Gastroesophageal sphincter (tissue), 4 donors: Measurements from ENCODE around the gene FMO1. TPM values are rescaled to one million over a fixed set of nuclear protein-coding genes. Genes with fewer than 3 reads are reported as not detected.

Experiments used
- ATAC-seq: fragments of 150-250 bp; one replicate; pipeline ENCODE4 v1.9.1; 2016; ENCODE audit warnings: mild to moderate bottlenecking, moderate library complexity
- H3K27ac ChIP-seq, 4 donors: fragments of 200-600 bp; sonication (generic) in 3 of 4; 1 replicate in 3 of 4; 2 replicates in 1 of 4; pipeline ENCODE4 v1.5.1; 2016 to 2019
- H3K27me3 ChIP-seq: fragments of 200-600 bp; sonication (generic); one replicate; pipeline ENCODE4 v1.5.1; 2019
- H3K36me3 ChIP-seq, 2 donors: fragments of 200-600 bp; sonication (generic); one replicate each; pipeline ENCODE4 v1.5.1; 2019; ENCODE audit warnings: control low read depth in 1 of 2
- H3K4me1 ChIP-seq, 3 donors: fragments of 200-600 bp; sonication (generic); 1 replicate in 2 of 3; 2 replicates in 1 of 3; pipeline ENCODE4 v1.5.1; 2016 to 2019; ENCODE audit warnings: control low read depth in 2 of 3
- H3K4me3 ChIP-seq, 2 donors: fragments of 200-600 bp; sonication (generic); one replicate each; pipeline ENCODE4 v1.5.1; 2019; ENCODE audit warnings: mild to moderate bottlenecking in 1 of 2, moderate library complexity in 1 of 2
- H3K9me3 ChIP-seq, 3 donors: fragments of 200-600 bp; sonication (generic); one replicate each; pipeline ENCODE4 v1.5.1; 2017 to 2019; ENCODE audit warnings: control low read depth in 2 of 3
- CTCF ChIP-seq, 4 experiments: fragments of 200-600 bp in 2 of 4; fragments of 450-650 bp in 2 of 4; sonication (generic) in 1 of 4; IDR thresholded peaks; one replicate each; pipeline ENCODE4 v1.5.1; 2017 to 2019; ENCODE audit warnings: antibody characterized with exemption in 4 of 4, mild to moderate bottlenecking in 2 of 4, moderate library complexity in 2 of 4
- EP300 ChIP-seq: sonication (generic); formaldehyde crosslinking; IDR thresholded peaks from one replicate; pipeline ENCODE4 v1.6.1; 2017; ENCODE audit warnings: antibody characterized with exemption, mild to moderate bottlenecking
- POLR2A ChIP-seq, 2 donors: fragments of 450-650 bp; IDR thresholded peaks; one replicate each; pipeline ENCODE4 v1.6.1; 2017; ENCODE audit warnings: antibody characterized with exemption in 2 of 2, mild to moderate bottlenecking in 2 of 2, moderate library complexity in 1 of 2
- POLR2AphosphoS5 ChIP-seq: sonication (generic); formaldehyde crosslinking; IDR thresholded peaks from one replicate; pipeline ENCODE4 v1.6.1; 2017; ENCODE audit warnings: antibody characterized with exemption
- WGBS, 2 donors: methylation state at CpG; one replicate each; pipeline ENCODE4 v1.1.5; 2018; ENCODE audit warnings: low coverage in 1 of 2; 5-methylcytosine and 5-hydroxymethylcytosine counted together
- total RNA-seq, 4 donors: library from RNA; depleted of rRNA; stranded (reverse); fragments of >200 nt; gene quantifications; one replicate each; pipeline ENCODE4 v1.1.0, GENCODE V29; 2016

The FMO1 gene
- total RNA-seq, 4 donors from 2014 or later, result 0.12 to 0.81 TPM; not detected in 2

- no peaks in the 10 kb centered on the region for H3K36me3 ChIP-seq
- no peaks in the 10 kb centered on the region for H3K4me1 ChIP-seq
- 79 to 96% methylated on average over 2 of the region's 2 CpGs for WGBS, 2 donors
- H3K27ac ChIP-seq, result no peak overlapping the region
- H3K27me3 ChIP-seq, result no peaks in the 10 kb centered on the region
- H3K4me3 ChIP-seq, result no peak overlapping the region
- TF ChIP-seq POLR2A (IDR thresholded peaks at IDR 0.05) (no peak), CTCF (IDR thresholded peaks at IDR 0.05) (no peak), POLR2AphosphoS5 (no peak), EP300 (no peak)
- no peaks in the 10 kb centered on the region for H3K9me3 ChIP-seq
- ATAC-seq, result no peak
Measured at GRCh38 chr1:171277534-171277933, 29.2 kb downstream of the FMO1 start.

GRCh38 chr1:171279234-171279633 lies 30.9 kb downstream of the FMO1 start:
- no peak for ATAC-seq
- no peaks in the 10 kb centered on the region for H3K4me1 ChIP-seq
- no peak overlapping the region for H3K27ac ChIP-seq
- no peaks in the 10 kb centered on the region for H3K27me3 ChIP-seq
- TF ChIP-seq POLR2A (IDR thresholded peaks at IDR 0.05), result no peak
- TF ChIP-seq EP300, result no peak
- TF ChIP-seq POLR2AphosphoS5, result no peak
- no peak for TF ChIP-seq CTCF (IDR thresholded peaks at IDR 0.05)
- no peak overlapping the region for H3K4me3 ChIP-seq
- 59 to 91% methylated on average over 2 of the region's 2 CpGs for WGBS, 2 donors
- H3K36me3 ChIP-seq, result no peaks in the 10 kb centered on the region
- no peaks in the 10 kb centered on the region for H3K9me3 ChIP-seq

GRCh38 chr1:171279678-171280077 lies 31.4 kb downstream of the FMO1 start:
- no peak overlapping the region for H3K4me3 ChIP-seq
- H3K27me3 ChIP-seq, result no peaks in the 10 kb centered on the region
- TF ChIP-seq CTCF (IDR thresholded peaks at IDR 0.05), result no peak
- no peak for TF ChIP-seq POLR2AphosphoS5
- no peak for TF ChIP-seq POLR2A (IDR thresholded peaks at IDR 0.05)
- TF ChIP-seq EP300, result no peak
- no peaks in the 10 kb centered on the region for H3K36me3 ChIP-seq
- WGBS, 2 donors, result 64 to 73% methylated on average over 3 of the region's 3 CpGs
- no peak for ATAC-seq
- no peak overlapping the region for H3K27ac ChIP-seq
- no peaks in the 10 kb centered on the region for H3K4me1 ChIP-seq
- no peaks in the 10 kb centered on the region for H3K9me3 ChIP-seq

GRCh38 chr1:171280599-171280998 lies 32.3 kb downstream of the FMO1 start:
- no peaks in the 10 kb centered on the region for H3K9me3 ChIP-seq
- H3K27me3 ChIP-seq, result no peaks in the 10 kb centered on the region
- no peak overlapping the region for H3K27ac ChIP-seq
- no peak overlapping the region for H3K4me3 ChIP-seq
- no peaks in the 10 kb centered on the region for H3K4me1 ChIP-seq
- 49 to 89% methylated on average over 3 to 4 of the region's 7 CpGs for WGBS, 2 donors
- ATAC-seq, result no peak
- no peak for TF ChIP-seq POLR2A (IDR thresholded peaks at IDR 0.05)
- no peak for TF ChIP-seq POLR2AphosphoS5
- TF ChIP-seq CTCF (IDR thresholded peaks at IDR 0.05), result no peak
- TF ChIP-seq EP300, result no peak
- H3K36me3 ChIP-seq, result no peaks in the 10 kb centered on the region

GRCh38 chr1:171286032-171286705 lies 37.9 kb downstream of the FMO1 start:
- no peak overlapping the region for H3K4me3 ChIP-seq
- TF ChIP-seq POLR2A (IDR thresholded peaks at IDR 0.05), result no peak
- WGBS, 2 donors, result 51 to 78% methylated on average over 2 to 3 of the region's 4 CpGs
- no peaks in the 10 kb centered on the region for H3K9me3 ChIP-seq
- H3K4me1 ChIP-seq, result no peaks in the 10 kb centered on the region
- ATAC-seq, result no peak
- H3K36me3 ChIP-seq, result no peaks in the 10 kb centered on the region
- no peak overlapping the region for H3K27ac ChIP-seq
- H3K27me3 ChIP-seq, result no peaks in the 10 kb centered on the region
